ENCODE measurements around the gene LEMD2. TPM values are rescaled to one million over a fixed set of nuclear protein-coding genes. Genes with fewer than 3 reads are reported as not detected.

Gene LEMD2
- total and polyA plus RNA-seq, 9 of the 15 experiments (the other 6 are each of a cell fraction or from before 2014, with no cell fraction given) = 0.32 to 46.3 (median 30.8) TPM

GRCh38 chr6:33781131-33781975 is 7.6 kb downstream of the LEMD2 start:
- Histone ChIP-seq H3K36me3 (ENCODE audit: control insufficient read depth, insufficient read depth, low read length) (peaks cover 90% of the 10 kb centered on the region; the same call in 2 of the 3 replicates), H3K27me3 (ENCODE audit: control insufficient read depth in 2 of 2, insufficient read depth in 2 of 2, low read length in 2 of 2) (no peaks in the 10 kb centered on the region), H3K4me1 (replicated peaks in 1 of 2; ENCODE audit: control insufficient read depth in 2 of 2, insufficient read depth in 2 of 2, low read length in 2 of 2) (peaks cover 0 to 5% of the 10 kb centered on the region in 2 experiments; a peak in 1 of 5 replicates), H4K20me1 (replicated peaks; ENCODE audit: control insufficient read depth, insufficient read depth, low read length) (no peaks in the 10 kb centered on the region), H2AFZ (ENCODE audit: low read depth, low read length) (no peak overlapping the region), H3K9ac (ENCODE audit: insufficient read depth in 1 of 2, low read depth in 2 of 2, low read length in 2 of 2) (peak overlapping the region in 1 of 2 experiments; percentile 26; a peak in 1 of 4 replicates), H3K4me2 (ENCODE audit: insufficient read depth, low read length) (no peak overlapping the region), H3K27ac (ENCODE audit: extremely low read depth, low read depth, low read length) (no peak overlapping the region), H3K9me1 (ENCODE audit: control insufficient read depth, insufficient read depth, low read length) (no peaks in the 10 kb centered on the region), H3K4me3 (no peak overlapping the region), H3K79me2 (ENCODE audit: control insufficient read depth, insufficient read depth, low read length) (peaks cover 4% of the 10 kb centered on the region; the same call in 1 of the 3 replicates), H3K9me3 (replicated peaks; ENCODE audit: control insufficient read depth, insufficient read depth, low read depth, low read length) (no peaks in the 10 kb centered on the region)
- FAIRE-seq = no peak
- WGBS (ENCODE audit: insufficient coverage, low coverage, missing lambda C conversion rate) = 81% methylated on average over 16 of the region's 16 CpGs
- CTCF ChIA-PET (ENCODE audit: low intra/inter-chr PET ratio) = interaction anchor here (0.6 kb wide), 1 partner anchor 17 kb away, joined by 3 read pairs; no protein-coding TSS in a partner anchor
- in situ Hi-C loops (cut with MboI) = no loop called here
- POLR2A ChIA-PET = interaction anchor here (0.6 to 7.0 kb wide), 6 partner anchors 10 to 250 kb away, joined by 3 to 36 read pairs (median 3); no protein-coding TSS in a partner anchor
- no TSS peak for BruUV-seq (replicated peaks)
- DNase-seq (ENCODE audit: extremely low read depth in 1 of 4, low spot score in 3 of 4) = no peak
- TF ChIP-seq NFIC (IDR thresholded peaks at IDR 0.05) (no peak), RBFOX2 (IDR thresholded peaks at IDR 0.05; ENCODE audit: low read depth, low read length) (peak; percentile 67), NR2C2 (CRISPR knock-in tag; IDR thresholded peaks at IDR 0.05) (no peak), NR2C2 (tag; IDR thresholded peaks at IDR 0.05) (no peak)
- ATAC-seq = no peak
- intact Hi-C loops (cut with micrococcal nuclease) = no loop called here

All from K562 (cell line).